ENCODE measurements around the gene RALA.

GRCh38 chr7:39606352-39606751 lies 17.0 kb upstream of the RALA start:
- TF ChIP-seq CTCF (conservative IDR thresholded peaks at IDR 0.05; ENCODE audit: low read depth in 2 of 2) (no peak), EZH2phosphoT487 (IDR thresholded peaks at IDR 0.05; ENCODE audit: unreplicated experiment) (no peak), EZH2 (IDR thresholded peaks at IDR 0.05; ENCODE audit: low read depth, unreplicated experiment) (no peak), POLR2AphosphoS5 (IDR thresholded peaks at IDR 0.05; ENCODE audit: low read depth) (no peak), ETS1 (IDR thresholded peaks at IDR 0.05) (no peak), REST (IDR thresholded peaks at IDR 0.05; ENCODE audit: unreplicated experiment) (no peak), JUNB (IDR thresholded peaks at IDR 0.05; ENCODE audit: unreplicated experiment) (no peak), ZNF331 (CRISPR knock-in tag; IDR thresholded peaks at IDR 0.05; ENCODE audit: low read depth) (no peak), CREB1 (CRISPR knock-in tag; IDR thresholded peaks at IDR 0.05; ENCODE audit: low read depth) (no peak), STAT1 (IDR thresholded peaks at IDR 0.05; ENCODE audit: unreplicated experiment) (no peak), ZNF462 (CRISPR knock-in tag; IDR thresholded peaks at IDR 0.05) (no peak), ZNF114 (CRISPR knock-in tag; IDR thresholded peaks at IDR 0.05) (no peak), NANOG (IDR thresholded peaks at IDR 0.05; ENCODE audit: borderline replicate concordance) (no peak)

All from GM23338 (cell line).